Ovary (tissue), 3 donors: ENCODE measurements around the gene MORN4.

Experiments
- CTCF ChIP-seq, 3 donors: fragments of 450-650 bp in 2 of 3; fragments of 200-600 bp in 1 of 3; IDR thresholded peaks; one replicate each; pipeline versions ENCODE4 v1.5.1 to v1.8.0; 2016 to 2022; ENCODE audit warnings: antibody characterized with exemption in 3 of 3, mild to moderate bottlenecking in 1 of 3
- EP300 ChIP-seq: sonication (generic); formaldehyde crosslinking; IDR thresholded peaks from one replicate; pipeline ENCODE4 v1.6.1; 2017; ENCODE audit warnings: antibody characterized with exemption
- POLR2A ChIP-seq: fragments of 450-650 bp; IDR thresholded peaks from one replicate; pipeline ENCODE4 v1.6.1; 2017; ENCODE audit warnings: antibody characterized with exemption, mild to moderate bottlenecking, moderate library complexity
- donor health status: DM: no; HTN: no; CAD: no.

GRCh38 chr10:97571622-97572021, 61.7 kb downstream of the MORN4 start:
- TF ChIP-seq CTCF (IDR thresholded peaks at IDR 0.05) (no peak), EP300 (no peak), POLR2A (no peak)
